H9 (cell line): ENCODE results near the gene GPI. TPM values are rescaled to one million over a fixed set of nuclear protein-coding genes. Genes with fewer than 3 reads are reported as not detected.

Experiments used
- DNase-seq: peaks from one replicate; pipeline ENCODE4 v3.0.0-alpha.2; 2017
- H2AFZ ChIP-seq: one replicate; pipeline ENCODE4 v1.6.1; 2013; ENCODE audit warnings: mild to moderate bottlenecking, low read length, control low read depth, moderate library complexity
- H2AK5ac ChIP-seq: 2 replicates; pipeline ENCODE4 v1.6.1; 2013; ENCODE audit warnings: low read length, control low read depth, mixed read lengths; ENCODE audit not compliant: insufficient read length
- H2BK120ac ChIP-seq: one replicate; pipeline ENCODE4 v1.6.1; 2013; ENCODE audit warnings: low read depth, mild to moderate bottlenecking, low read length, control low read depth, inconsistent platforms; ENCODE audit not compliant: poor library complexity, severe bottlenecking
- H2BK12ac ChIP-seq: 2 replicates; pipeline ENCODE4 v1.6.1; 2013; ENCODE audit warnings: low read length, control low read depth, mixed read lengths, low read depth; ENCODE audit not compliant: insufficient read length
- H2BK15ac ChIP-seq: 2 replicates; pipeline ENCODE4 v1.6.1; 2013; ENCODE audit warnings: low read depth, low read length, control low read depth
- H2BK20ac ChIP-seq: one replicate; pipeline ENCODE4 v1.6.1; 2013; ENCODE audit warnings: low read depth, mild to moderate bottlenecking, low read length, control low read depth, inconsistent platforms; ENCODE audit not compliant: poor library complexity, severe bottlenecking
- H2BK5ac ChIP-seq: 2 replicates; pipeline ENCODE4 v1.6.1; 2013; ENCODE audit warnings: low read length, control low read depth, mixed read lengths; ENCODE audit not compliant: insufficient read length
- H3K14ac ChIP-seq: 2 replicates; pipeline ENCODE4 v1.6.1; 2013; ENCODE audit warnings: low read length, control low read depth; ENCODE audit not compliant: insufficient read depth
- H3K18ac ChIP-seq: 2 replicates; pipeline ENCODE4 v1.6.1; 2013; ENCODE audit warnings: low read depth, mild to moderate bottlenecking, mixed read lengths, low read length, control low read depth; ENCODE audit not compliant: insufficient read length
- H3K23ac ChIP-seq: 2 replicates; pipeline ENCODE4 v1.6.1; 2013; ENCODE audit warnings: low read length, control low read depth, mixed read lengths, low read depth; ENCODE audit not compliant: insufficient read length
- H3K23me2 ChIP-seq: 2 replicates; pipeline ENCODE4 v1.6.1; 2013; ENCODE audit warnings: low read depth, mild to moderate bottlenecking, mixed read lengths, low read length, control low read depth; ENCODE audit not compliant: insufficient read length, poor library complexity, severe bottlenecking
- H3K27ac ChIP-seq: 2 replicates; pipeline ENCODE4 v1.5.1; 2013; ENCODE audit warnings: low read length, control low read depth, mixed read lengths, low read depth; ENCODE audit not compliant: insufficient read length
- H3K27me3 ChIP-seq: 2 replicates; pipeline ENCODE4 v1.6.1; 2013; ENCODE audit warnings: low read length, control low read depth, inconsistent platforms; ENCODE audit not compliant: insufficient read depth
- H3K4ac ChIP-seq: 2 replicates; pipeline ENCODE4 v1.6.1; 2013; ENCODE audit warnings: low read depth, mild to moderate bottlenecking, control low read depth, inconsistent platforms, low read length, moderate library complexity
- H3K4me1 ChIP-seq: 2 replicates; pipeline ENCODE4 v1.6.1; 2013; ENCODE audit warnings: low read length, control low read depth, inconsistent platforms; ENCODE audit not compliant: insufficient read depth
- H3K4me2 ChIP-seq: 2 replicates; pipeline ENCODE4 v1.6.1; 2013; ENCODE audit warnings: low read length, control low read depth, mixed read lengths; ENCODE audit not compliant: insufficient read length, insufficient read depth
- H3K56ac ChIP-seq: 2 replicates; pipeline ENCODE4 v1.6.1; 2013; ENCODE audit warnings: low read depth, mild to moderate bottlenecking, mixed read lengths, low read length, control low read depth; ENCODE audit not compliant: insufficient read length
- H3K79me1 ChIP-seq: 2 replicates; pipeline ENCODE4 v1.6.1; 2013; ENCODE audit warnings: low read depth, mild to moderate bottlenecking, moderate library complexity, low read length, control low read depth, inconsistent platforms; ENCODE audit not compliant: insufficient read depth, poor library complexity, severe bottlenecking
- H3K79me2 ChIP-seq: 2 replicates; pipeline ENCODE4 v1.6.1; 2013; ENCODE audit warnings: low read length, control low read depth, inconsistent platforms; ENCODE audit not compliant: insufficient read depth
- H3K9ac ChIP-seq: 2 replicates; pipeline ENCODE4 v1.6.1; 2013; ENCODE audit warnings: low read length, control low read depth, mixed read lengths; ENCODE audit not compliant: insufficient read length; ENCODE audit errors: extremely low read depth
- H3K9me3 ChIP-seq: one replicate; pipeline ENCODE4 v1.6.1; 2013; ENCODE audit warnings: low read depth, low read length, inconsistent platforms; ENCODE audit not compliant: control insufficient read depth
- H3T11ph ChIP-seq: one replicate; pipeline ENCODE4 v1.6.1; 2013; ENCODE audit warnings: mild to moderate bottlenecking, low read length, control low read depth, inconsistent platforms
- H4K20me1 ChIP-seq: one replicate; pipeline ENCODE4 v1.6.1; 2013; ENCODE audit not compliant: control insufficient read depth, insufficient read length, insufficient read depth
- H4K5ac ChIP-seq: 2 replicates; pipeline ENCODE4 v1.6.1; 2013; ENCODE audit warnings: low read depth, mild to moderate bottlenecking, mixed read lengths, low read length, control low read depth; ENCODE audit not compliant: insufficient read length
- H4K8ac ChIP-seq: replicated peaks from 2 replicates; pipeline ENCODE4 v1.6.1; 2013; ENCODE audit warnings: low read length, control low read depth, mixed read lengths, low read depth; ENCODE audit not compliant: insufficient read length
- H4K91ac ChIP-seq: 2 replicates; pipeline ENCODE4 v1.6.1; 2013; ENCODE audit warnings: low read depth, mild to moderate bottlenecking, moderate library complexity, mixed read lengths, low read length, control low read depth; ENCODE audit not compliant: insufficient read length
- H3K27ac Mint-ChIP-seq, 3 experiments: 2 replicates in 2 of 3; 3 replicates in 1 of 3; pipeline ENCODE4 v1.8.0; 2020 to 2021; ENCODE audit warnings: mixed read lengths in 3 of 3, mild to moderate bottlenecking in 1 of 3, moderate library complexity in 1 of 3
- H3K27me3 Mint-ChIP-seq: 2 replicates; pipeline ENCODE4 v1.8.0; 2021; ENCODE audit warnings: low read depth, mild to moderate bottlenecking, moderate library complexity, mixed read lengths
- H3K36me3 Mint-ChIP-seq, 3 experiments: 2 replicates in 2 of 3; 3 replicates in 1 of 3; pipeline ENCODE4 v1.8.0; 2020 to 2021; ENCODE audit warnings: low read depth in 3 of 3, mixed read lengths in 3 of 3; ENCODE audit not compliant: insufficient read depth in 1 of 3
- H3K4me1 Mint-ChIP-seq, 2 experiments: 2 replicates each; pipeline ENCODE4 v1.8.0; 2020; ENCODE audit warnings: mixed read lengths in 2 of 2
- H3K4me3 Mint-ChIP-seq, 2 experiments: 2 replicates in 1 of 2; 3 replicates in 1 of 2; pipeline ENCODE4 v1.8.0; 2020 to 2021; ENCODE audit warnings: mild to moderate bottlenecking in 2 of 2, mixed read lengths in 2 of 2, moderate library complexity in 1 of 2
- H3K9me3 Mint-ChIP-seq, 2 experiments: 2 replicates in 1 of 2; 3 replicates in 1 of 2; pipeline ENCODE4 v1.8.0; 2020; ENCODE audit warnings: mild to moderate bottlenecking in 2 of 2, mixed read lengths in 2 of 2, moderate library complexity in 1 of 2
- WGBS: extraction: QIAGEN DNeasy Blood & Tissue Kit; methylation state at CpG from one replicate; pipeline ENCODE4 v1.1.7; 2013; ENCODE audit warnings: missing lambda C conversion rate, low lambda C conversion rate, mixed read lengths; ENCODE audit not compliant: insufficient read length; ENCODE audit errors: extremely low coverage; 5-methylcytosine and 5-hydroxymethylcytosine counted together
- total RNA-seq: library from RNA; stranded (reverse); gene quantifications from 2 replicates; pipeline ENCODE4 v1.2.1, GENCODE V29; 2021
- TF ChIP-seq, protein P1 (sequence below): fragments of 200-600 bp; sonication (generic); conservative IDR thresholded peaks from 3 replicates; pipeline ENCODE4 v1.8.0; 2021; ENCODE audit warnings: antibody characterized with exemption, mild to moderate bottlenecking

The GPI gene
- total RNA-seq, 1 experiment from 2014 or later: 373 TPM

GRCh38 chr19:34375598-34375997, 10.6 kb downstream of the GPI start:
- no peak overlapping the region for H3K4me2 ChIP-seq
- TF ChIP-seq, protein P1, sequence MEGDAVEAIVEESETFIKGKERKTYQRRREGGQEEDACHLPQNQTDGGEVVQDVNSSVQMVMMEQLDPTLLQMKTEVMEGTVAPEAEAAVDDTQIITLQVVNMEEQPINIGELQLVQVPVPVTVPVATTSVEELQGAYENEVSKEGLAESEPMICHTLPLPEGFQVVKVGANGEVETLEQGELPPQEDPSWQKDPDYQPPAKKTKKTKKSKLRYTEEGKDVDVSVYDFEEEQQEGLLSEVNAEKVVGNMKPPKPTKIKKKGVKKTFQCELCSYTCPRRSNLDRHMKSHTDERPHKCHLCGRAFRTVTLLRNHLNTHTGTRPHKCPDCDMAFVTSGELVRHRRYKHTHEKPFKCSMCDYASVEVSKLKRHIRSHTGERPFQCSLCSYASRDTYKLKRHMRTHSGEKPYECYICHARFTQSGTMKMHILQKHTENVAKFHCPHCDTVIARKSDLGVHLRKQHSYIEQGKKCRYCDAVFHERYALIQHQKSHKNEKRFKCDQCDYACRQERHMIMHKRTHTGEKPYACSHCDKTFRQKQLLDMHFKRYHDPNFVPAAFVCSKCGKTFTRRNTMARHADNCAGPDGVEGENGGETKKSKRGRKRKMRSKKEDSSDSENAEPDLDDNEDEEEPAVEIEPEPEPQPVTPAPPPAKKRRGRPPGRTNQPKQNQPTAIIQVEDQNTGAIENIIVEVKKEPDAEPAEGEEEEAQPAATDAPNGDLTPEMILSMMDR: no peak
- Mint-ChIP-seq H3K4me1 (no peaks in the 10 kb centered on the region), H3K27ac (0 out of 7 replicates have a peak overlapping the region, but pooled peaks of 1 of the 3 experiments have one; percentile 57), H3K27me3 (no peaks in the 10 kb centered on the region), H3K36me3 (peaks cover 40 to 77% (median 72%) of the 10 kb centered on the region in 3 experiments; a peak in 6 of 7 replicates), H3K4me3 (no peak overlapping the region), H3K9me3 (no peaks in the 10 kb centered on the region)
- H4K91ac ChIP-seq: no peak overlapping the region
- no peak overlapping the region for H3K56ac ChIP-seq
- no peak overlapping the region for H3K18ac ChIP-seq
- H3K27me3 ChIP-seq: no peaks in the 10 kb centered on the region
- no peak overlapping the region for H2AFZ ChIP-seq
- H3K14ac ChIP-seq: no peak overlapping the region
- no peaks in the 10 kb centered on the region for H3K23me2 ChIP-seq
- no peak for DNase-seq
- H3K79me1 ChIP-seq: no peaks in the 10 kb centered on the region
- no peaks in the 10 kb centered on the region for H3K4me1 ChIP-seq
- H4K8ac ChIP-seq: no peak overlapping the region
- H2AK5ac ChIP-seq: no peak overlapping the region
- no peak overlapping the region for H3K4ac ChIP-seq
- H3K27ac ChIP-seq: no peak overlapping the region
- no peak overlapping the region for H4K5ac ChIP-seq
- H3K9me3 ChIP-seq: no peaks in the 10 kb centered on the region
- no peak overlapping the region for H2BK12ac ChIP-seq
- H3K79me2 ChIP-seq: no peaks in the 10 kb centered on the region
- no peak overlapping the region for H2BK5ac ChIP-seq
- no peak overlapping the region for H2BK120ac ChIP-seq
- H3T11ph ChIP-seq: no peak overlapping the region
- no peak overlapping the region for H3K9ac ChIP-seq
- no peak overlapping the region for H3K23ac ChIP-seq
- no peak overlapping the region for H2BK15ac ChIP-seq
- H4K20me1 ChIP-seq: no peaks in the 10 kb centered on the region
- WGBS: no CpG with 5 or more reads among the region's 8 CpGs
- H2BK20ac ChIP-seq: no peak overlapping the region
